NCI-H2171 (cell line): ENCODE data around the gene HSF4.

Source experiments
- DNase-seq: peaks from one replicate; lab custom pipeline; 2025; lab: John Stamatoyannopoulos, UW

Gene HSF4

DNA sequence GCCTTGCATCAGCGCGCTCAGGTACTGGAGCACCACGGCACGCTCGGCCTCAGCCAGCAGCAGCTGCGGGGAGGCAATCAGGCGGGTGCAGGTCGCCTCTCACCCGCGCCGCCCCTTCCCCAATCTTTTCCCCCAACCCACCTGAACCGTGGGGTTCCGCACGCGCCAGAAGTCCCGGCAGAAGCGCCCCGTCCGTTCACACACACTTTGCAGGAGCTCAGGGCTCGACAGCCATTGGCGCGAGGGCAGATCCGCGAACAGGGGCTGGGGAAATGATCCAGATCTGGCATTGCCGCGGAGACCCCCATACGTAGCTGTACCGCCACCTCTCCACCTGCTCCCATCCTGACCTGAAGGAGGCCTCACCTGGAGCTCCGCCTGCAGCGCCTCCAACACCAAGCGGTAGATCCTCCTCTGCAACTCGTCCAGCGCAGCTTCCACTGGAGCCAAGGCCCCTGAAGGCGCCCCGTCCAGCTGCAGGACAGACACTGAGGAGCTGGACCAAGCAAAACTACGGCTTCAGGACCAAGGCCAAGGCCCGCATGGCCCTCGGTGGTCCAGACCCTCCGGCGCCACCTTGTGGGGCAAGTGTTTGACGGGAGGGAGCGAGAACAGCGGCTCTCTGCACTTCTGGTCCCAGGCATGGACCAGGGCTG, 20.6 kb downstream of the HSF4 start:
- peak; percentile 70 for DNase-seq

DNA sequence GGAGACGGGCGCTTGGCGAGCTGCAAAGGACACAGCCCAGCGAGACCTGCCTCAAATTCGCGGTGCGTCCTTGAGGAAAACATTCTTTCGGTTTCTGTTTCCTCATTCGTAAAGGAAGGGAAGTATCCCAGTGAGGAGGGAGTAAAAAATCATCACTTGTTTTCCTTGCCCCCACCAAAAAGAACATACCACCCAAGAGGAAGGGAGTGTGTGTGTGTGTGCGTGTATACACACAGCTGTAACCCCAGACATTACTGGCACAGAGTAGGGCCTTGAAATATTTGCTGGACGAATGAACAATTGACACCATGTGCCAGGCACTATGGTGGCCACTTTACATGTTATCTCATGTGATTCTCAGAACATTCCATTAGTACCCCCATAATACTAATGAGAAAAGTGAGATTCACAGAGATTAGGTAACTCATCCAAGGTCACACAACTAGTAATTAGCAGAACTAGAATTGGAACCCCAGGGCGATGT, 21.1 kb downstream of the HSF4 start:
- no peak for DNase-seq

DNA sequence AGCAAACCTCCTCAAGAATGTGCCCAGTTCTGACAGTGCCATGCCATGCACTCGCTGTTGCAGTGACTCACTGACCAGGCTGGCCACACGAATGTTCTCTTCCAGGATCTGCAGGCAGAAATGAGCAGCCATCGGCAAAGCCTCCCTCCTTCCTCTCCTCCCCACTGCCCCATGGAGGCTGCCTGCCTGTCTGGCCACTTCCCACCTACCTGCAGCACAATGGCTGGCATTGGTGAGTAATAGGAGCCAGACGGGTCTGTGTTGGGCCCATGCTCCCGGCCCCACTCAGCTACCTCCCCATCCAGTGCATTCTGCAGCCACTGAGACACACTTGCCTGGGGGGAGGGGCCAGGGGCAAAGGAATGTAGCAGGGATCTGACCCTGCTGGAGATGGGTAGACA, 22.0 kb downstream of the HSF4 start:
- DNase-seq = no peak

DNA sequence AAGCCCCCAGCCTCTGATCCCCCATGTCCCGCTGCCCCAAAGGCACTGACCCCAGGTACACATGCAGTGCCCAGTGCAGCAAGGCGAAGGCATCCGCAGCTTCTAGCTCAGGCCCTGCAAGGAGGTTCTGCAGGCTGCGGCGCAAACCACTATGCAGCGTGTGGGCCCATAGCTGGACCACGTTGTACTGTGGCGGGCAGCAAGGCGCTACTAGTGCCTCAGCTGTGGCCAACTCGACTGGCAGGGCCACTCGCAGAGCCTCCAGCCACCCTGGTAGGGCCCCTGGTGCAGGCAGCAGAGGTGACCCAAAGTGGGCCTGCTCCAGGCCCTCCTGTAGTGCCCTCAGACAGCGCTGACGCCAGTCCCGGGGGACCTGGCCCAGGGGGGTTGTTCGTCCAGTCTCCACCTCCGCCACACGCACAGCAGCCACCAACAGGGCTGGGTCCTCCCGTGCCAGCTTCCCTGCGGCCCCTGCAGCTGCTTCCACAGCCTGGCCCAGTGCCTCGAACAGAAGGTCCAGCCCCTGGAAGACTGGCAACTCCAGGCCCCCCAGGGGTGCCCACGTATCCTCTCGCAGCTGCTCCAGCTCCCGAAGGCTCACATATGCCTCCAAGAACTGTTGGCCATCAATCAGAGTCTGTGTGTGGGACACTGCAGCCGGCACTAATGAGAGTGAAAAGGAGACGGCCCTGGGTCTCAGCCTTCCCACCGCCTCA, 22.8 kb downstream of the HSF4 start:
- no peak for DNase-seq

DNA sequence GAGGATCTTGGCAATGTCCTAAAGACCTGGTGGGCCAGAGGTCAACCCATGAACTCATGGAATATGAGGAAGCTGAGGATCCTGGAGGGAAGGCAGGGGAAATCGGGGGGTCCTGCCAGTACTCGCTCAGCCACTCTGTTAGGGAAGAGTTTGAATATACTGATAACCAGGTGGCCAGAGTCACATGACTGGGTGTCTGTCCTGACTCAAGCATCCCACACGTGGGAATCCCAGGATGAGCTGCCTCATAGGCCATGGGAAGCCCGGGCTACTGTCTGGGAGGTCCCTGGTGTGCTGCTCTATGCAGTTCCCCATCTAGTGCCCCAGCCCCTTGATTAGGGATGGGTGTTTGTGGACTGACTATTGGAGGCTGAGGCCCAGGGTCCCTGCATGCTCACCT, 23.8 kb downstream of the HSF4 start:
- no peak for DNase-seq

DNA sequence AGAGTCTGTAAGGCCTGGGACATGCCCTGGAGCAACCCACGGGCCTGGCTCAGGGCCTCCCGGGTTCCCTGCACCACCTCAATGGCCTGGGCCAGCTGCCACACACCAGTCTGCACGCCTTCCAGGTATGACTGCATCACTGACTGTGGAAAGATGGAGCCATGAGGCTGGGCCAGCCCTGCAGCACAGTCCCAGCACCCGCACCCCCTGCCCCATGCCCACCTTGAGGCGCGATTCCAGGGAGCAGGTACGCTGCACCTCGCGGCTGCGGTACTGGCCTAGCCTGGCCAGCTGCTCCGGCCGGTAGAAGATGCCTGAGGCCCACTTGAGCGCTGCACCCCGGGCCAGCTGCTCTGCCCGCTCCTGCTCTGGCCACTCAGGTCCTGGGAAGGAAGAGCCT, 24.3 kb downstream of the HSF4 start:
- no peak for DNase-seq

DNA sequence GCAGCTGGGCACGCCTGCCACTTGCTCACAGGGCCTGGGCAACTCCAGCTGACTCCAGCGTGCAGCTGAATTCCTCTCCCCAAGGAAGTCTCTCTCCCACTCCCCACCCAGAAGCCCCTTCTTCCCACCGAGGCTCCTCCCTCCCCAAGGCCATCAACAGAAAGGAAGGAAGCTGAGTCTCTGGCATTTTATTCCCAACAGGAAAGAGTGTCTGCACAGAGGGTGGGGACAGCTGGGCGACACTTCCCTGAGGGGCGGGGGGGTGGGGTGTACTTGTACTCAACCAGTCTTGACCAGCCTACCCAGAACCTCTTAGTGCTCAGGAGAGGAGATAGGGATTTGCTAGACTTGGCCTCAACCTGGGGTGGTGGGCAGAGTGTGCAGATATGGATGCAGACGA, 25.5 kb downstream of the HSF4 start, which contains the start of gene EXOC3L1:
EXOC3L1 (minus strand) TSS at position 96 of the 400 bp plus-strand sequence. CDS start 460 bp downstream, outside the sequence.
- no peak for DNase-seq

DNA sequence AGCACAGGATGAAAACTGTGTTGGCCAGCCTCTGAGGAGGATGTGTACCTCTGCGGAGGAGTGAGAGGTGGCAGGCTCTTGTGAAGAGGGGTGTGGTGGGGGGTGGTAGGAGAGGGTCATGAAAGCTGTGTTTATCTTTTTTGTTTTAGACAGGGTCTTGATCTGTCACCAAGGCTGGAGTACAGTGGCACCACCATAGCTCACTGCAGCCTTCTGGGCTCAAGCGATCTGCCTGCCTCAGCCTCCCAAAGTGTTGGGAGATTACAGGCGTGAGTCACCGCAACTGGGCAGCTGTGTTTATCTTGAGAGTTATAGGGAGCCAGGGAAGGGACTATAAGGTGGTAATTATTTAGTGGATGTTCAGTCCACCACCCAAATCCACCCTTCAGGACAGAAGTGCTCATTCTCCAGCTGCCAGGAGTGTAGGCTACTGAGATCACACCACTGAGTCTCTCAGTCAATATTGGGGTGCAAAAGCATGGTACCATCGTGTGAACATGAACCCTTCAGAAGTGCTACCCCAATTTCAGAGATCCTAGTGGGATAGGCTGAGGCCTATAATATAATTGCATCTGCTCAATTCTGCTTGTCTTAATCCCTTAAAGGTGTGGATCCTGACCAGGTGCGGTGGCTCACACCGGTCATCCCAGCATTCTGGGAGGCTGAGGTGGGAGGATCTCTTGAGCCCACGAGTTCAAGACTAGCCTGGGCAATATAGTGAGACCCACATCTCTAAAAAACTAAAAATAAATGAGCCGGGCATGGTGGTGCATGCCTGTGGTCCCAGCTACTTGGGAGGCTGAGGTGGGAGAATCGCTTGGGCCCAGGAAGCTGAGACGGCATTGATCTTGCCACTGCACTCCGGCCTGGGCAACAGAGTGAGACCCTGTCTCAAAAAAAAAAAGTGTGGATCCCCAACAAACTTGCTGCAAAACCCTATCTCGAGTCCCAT, 26.2 kb downstream of the HSF4 start:
- DNase-seq = no peak

DNA sequence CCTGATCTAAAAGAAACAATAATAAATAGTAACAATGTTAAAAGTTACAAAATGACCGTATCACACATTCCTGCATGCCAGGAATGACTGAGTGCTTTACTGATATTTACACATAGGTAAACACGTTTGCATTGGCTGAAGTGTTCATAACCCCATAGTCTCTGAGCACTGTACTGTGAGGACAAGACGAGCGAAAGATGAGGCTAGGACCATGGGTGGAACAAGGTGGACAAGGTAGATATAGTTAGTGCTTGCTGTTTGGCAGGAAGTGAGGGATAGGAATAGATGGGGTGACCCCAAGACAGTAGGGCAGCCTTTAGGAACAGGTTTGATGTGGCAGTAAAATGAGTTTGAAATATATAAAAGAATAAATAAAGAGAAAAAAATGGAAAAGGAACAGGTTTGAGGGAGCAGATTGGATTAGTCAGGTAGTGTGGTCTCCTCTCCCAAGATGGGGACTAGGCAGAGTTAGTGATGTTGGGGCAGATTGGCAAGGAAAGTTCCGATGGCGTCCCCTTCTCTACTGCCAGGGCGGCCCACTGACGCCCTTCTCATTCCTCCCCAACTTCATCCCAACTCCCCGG, 27.0 kb downstream of the HSF4 start:
- DNase-seq = no peak

DNA sequence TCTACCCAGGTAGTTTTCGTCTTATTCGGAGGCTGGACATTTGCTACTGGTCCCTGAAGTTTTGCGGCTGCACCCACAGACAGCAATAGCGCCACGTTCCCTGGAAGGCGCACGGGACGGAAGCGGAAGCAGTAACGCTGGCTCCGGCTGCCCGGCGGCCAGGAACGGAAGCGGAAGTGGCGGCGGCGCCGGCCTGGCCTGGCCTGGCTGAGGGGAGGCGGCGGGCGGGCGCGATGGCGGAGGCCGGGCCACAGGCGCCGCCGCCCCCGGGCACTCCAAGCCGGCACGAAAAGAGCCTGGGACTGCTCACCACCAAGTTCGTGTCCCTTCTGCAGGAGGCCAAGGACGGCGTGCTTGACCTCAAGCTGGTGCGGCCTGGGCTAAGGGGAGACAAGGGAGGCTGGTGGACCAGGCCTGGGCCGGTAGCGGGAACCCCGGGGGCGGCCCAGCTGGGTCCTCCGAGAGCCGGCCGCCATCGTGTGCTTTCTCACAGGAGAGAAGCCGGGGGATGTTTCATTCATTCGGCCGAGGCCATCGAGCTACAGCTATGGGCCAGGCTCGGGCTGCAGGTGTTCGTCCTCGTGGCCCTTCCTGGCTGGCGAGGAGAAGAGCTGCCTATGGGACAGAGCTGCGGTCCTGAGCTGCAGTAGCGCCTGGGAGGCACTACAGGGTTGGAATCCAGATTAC, 27.6 kb downstream of the HSF4 start, which contains the start of gene E2F4:
E2F4 (plus strand) TSS at position 161 of the 687 bp plus-strand sequence; CDS start at position 234, 73 bp downstream.
- peak; percentile 85 for DNase-seq

DNA sequence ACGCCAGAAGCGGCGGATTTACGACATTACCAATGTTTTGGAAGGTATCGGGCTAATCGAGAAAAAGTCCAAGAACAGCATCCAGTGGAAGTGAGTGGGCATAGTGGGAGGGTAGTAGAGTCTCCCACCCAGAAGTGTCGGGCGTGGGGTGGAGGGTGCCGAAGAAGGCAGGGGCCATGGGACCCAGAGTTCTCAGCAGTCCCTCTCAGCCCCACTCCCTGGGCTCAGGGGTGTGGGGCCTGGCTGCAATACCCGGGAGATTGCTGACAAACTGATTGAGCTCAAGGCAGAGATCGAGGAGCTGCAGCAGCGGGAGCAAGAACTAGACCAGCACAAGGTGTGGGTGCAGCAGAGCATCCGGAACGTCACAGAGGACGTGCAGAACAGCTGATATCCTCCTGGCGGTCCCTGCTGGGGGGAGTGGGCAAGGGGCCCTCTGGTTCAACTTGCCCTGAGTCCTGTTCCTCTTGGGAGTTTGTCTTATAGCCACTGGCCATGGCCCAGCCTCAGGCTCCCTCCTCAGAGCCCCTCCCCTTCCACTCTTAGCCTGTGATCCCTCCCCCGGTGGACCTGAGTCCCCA, 28.3 kb downstream of the HSF4 start:
- DNase-seq = no peak

DNA sequence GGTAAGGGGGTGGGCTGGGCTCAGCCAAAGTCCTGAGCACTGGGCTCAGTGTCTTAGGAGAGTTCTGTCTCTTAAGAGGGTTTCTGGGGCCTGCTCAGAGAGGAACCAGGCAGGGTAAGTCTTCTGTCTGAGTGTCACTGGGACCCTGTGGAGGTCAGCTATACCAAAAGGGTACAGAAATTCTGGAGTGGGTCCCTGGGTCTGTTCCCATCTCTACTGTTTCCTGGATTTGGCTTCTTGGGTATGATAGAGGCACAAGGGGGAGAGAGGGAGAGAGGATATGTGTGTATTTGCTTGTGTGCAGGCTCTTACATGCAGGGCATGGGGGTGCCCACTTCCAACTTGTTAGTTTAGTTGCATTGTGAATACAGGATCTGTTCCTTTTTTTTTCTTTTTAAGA, 29.0 kb downstream of the HSF4 start:
- no peak for DNase-seq

DNA sequence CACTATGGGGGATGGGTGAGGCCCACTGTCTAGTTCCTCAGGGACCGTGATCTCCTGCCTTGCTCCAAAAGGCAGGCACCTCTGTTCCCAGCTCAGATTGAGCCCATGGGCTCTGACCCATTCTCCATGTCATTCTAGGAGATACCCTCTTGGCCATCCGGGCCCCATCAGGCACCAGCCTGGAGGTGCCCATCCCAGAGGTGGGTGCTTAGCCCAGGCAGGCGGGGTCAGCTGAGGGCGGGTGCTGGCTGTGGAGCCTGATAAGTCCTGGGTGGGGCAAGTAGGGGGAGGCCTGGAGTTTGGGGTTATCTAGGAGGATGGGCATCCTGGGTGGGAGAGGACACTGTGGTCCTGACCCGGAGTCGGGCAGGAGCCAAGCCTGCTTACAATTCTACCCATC, 29.7 kb downstream of the HSF4 start:
- DNase-seq = no peak

DNA sequence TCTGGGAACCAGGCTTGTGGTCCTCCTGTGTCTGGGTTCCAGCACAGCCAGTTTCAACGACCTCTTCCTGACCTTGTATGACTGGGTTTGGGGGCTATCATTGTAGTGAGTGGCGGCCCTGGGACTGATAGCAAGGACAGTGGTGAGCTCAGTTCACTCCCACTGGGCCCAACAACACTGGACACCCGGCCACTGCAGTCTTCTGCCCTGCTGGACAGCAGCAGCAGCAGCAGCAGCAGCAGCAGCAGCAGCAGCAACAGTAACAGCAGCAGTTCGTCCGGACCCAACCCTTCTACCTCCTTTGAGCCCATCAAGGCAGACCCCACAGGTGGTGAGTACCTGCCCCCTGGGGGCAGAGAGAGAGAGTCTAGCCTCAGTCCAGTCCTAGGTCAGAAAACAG, 31.1 kb downstream of the HSF4 start:
- no peak for DNase-seq

DNA sequence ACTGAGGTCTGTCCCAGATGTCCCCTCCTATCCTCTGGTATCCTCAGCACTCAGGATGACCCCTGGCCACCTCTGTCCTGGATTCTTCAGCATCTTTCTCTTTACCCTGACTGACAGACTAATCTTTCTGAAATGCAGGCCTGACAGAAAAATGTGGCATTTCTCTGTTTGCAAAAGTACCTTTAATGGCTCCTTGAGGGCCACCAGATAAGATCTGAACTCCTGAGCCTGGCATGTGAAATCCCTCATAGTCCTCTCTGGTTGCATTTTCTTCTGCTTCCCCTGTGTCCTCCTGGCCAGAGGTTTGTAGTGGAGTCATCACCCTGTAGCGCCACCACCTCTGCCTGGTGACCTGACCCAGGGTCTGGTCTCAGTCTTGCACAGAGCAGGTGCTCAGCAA, 32.3 kb downstream of the HSF4 start:
- DNase-seq = no peak

DNA sequence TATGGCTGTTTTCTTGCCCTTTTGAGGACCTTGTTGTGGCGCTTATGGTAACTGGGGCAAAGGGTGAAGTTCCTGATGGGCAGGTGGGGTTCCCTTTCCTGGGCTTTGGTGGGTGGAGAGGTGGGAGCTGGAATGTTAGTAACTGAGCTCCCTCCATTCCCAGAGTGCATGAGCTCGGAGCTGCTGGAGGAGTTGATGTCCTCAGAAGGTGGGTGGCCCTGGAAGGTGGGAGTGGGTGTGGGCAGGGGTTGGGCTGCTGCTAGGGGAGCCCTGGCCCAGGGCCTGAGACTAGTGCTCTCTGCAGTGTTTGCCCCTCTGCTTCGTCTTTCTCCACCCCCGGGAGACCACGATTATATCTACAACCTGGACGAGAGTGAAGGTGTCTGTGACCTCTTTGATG, 33.2 kb downstream of the HSF4 start:
- no peak for DNase-seq

DNA sequence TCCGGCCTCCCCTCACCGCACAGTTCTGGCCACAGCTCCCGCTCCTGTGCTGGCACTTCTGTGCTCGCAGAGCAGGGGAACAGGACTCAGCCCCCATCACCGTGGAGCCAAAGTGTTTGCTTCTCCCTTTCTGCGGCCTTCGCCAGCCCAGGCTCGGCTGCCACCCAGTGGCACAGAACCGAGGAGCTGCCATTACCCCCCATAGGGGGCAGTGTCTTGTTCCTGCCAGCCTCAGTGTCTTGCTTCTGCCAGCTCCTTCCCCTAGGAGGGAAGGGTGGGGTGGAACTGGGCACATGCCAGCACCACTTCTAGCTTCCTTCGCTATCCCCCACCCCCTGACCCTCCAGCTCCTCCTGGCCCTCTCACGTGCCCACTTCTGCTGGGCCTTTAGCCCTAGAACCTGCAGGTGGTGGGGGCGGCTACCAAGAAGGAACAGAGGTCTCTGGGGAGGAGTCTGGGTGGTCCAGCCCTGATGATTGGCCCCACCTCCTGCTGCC, 33.7 kb downstream of the HSF4 start:
- DNase-seq = peak; percentile 64

DNA sequence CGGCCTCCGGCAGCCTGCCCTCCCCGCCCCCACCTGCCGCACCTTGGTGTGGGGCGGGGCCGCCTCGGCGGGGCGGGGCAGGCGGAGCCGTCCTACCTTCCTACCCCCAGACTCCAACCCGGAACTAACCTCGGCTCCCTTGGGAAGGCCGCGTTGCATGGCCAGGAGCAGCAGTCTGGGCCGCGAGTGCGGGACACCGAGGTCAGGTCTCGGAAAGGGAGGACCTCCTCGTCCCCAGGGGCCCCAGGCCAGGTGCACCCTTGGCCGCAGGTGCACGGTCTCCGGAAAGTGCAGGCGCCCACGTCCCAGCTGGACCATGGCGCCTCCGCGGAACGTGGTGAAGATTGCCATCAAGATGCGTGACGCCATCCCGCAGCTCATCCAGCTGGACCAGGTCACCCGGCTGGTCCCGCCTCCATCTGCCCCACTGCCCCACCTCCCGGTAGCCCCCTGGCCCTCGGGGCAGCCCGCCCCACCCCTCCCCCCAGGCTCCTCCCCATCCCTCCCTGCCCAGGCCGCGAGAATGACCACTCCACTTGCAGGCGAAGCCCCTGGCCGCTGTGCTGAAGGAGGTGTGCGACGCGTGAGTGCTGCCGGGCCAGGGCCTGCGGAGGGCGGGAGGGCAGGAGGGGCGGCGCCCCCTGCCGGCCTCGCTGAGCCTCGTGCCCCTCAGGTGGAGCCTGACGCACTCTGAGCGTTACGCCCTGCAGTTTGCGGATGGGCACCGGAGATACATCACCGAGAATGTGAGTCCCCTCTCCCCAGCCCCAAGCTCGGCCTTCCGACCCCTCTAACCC, 34.7 kb downstream of the HSF4 start, which contains the start of gene ELMO3:
ELMO3 (plus strand) TSS at position 121 of the 797 bp plus-strand sequence; CDS start at position 317, 196 bp downstream.
- DNase-seq = peak; percentile 53

DNA sequence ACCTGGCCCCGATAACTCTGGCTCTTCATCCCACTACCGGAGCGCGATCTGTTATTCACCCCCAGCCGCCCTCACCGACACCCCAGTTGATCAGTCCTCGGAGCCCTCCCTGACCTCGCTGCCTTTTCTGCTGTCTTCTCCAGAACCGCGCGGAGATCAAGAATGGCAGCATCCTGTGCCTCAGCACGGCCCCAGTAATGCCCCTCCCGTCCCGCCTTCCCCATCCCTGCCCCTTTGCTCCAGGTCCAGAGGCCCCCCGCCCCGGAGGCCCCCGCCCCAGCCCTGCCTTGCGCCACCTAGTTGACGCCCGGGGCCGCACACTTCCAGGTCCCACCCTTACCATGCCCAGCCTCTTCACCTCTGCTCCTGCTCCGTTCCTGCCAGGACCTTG, 35.3 kb downstream of the HSF4 start:
- DNase-seq = no peak

DNA sequence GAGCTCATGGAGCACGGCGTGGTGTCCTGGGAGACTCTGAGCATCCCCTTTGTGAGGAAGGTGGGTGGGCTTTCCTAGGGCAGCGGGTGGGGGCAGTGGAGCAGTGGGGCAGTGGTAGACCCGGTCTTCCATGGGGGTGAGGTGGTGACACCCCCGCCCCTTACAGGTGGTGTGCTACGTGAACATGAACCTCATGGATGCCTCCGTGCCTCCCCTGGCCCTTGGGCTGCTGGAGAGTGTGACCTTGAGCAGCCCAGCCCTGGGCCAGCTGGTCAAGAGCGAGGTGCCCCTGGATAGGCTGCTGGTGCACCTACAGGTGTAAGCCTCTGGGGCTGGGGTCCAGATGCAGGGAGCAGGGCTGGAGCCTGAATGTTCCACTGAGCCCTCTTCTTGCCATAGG, 35.9 kb downstream of the HSF4 start:
- no peak for DNase-seq
